Smooth muscle cell (in vitro differentiated cells): ENCODE measurements around the gene S100A14. TPM values are rescaled to one million over a fixed set of nuclear protein-coding genes. Genes with fewer than 3 reads are reported as not detected.

ENCODE experiments used
- DNase-seq: peaks from one replicate; lab custom pipeline; 2025; ENCODE audit not compliant: unreplicated experiment; lab: John Stamatoyannopoulos, UW
- H2AFZ ChIP-seq: fragments of 200-600 bp; sonication (generic); 2 replicates; pipeline ENCODE4 v1.6.0; 2016; ENCODE audit warnings: antibody characterized with exemption, low read depth, mild to moderate bottlenecking
- H3F3A ChIP-seq: fragments of 200-600 bp; sonication (generic); 2 replicates; pipeline ENCODE4 v1.6.0; 2017; ENCODE audit warnings: antibody characterized with exemption, low read depth
- H3K27ac ChIP-seq: fragments of 200-600 bp; sonication (generic); 2 replicates; pipeline ENCODE4 v1.5.1; 2016; ENCODE audit warnings: low read depth, mild to moderate bottlenecking
- H3K27me3 ChIP-seq: fragments of 200-600 bp; sonication (generic); 2 replicates; pipeline ENCODE4 v1.6.1; 2016; ENCODE audit warnings: low read depth, mild to moderate bottlenecking
- H3K36me3 ChIP-seq: fragments of 200-600 bp; sonication (generic); 2 replicates; pipeline ENCODE4 v1.5.1; 2016; ENCODE audit warnings: low read depth
- H3K4me1 ChIP-seq: fragments of 200-600 bp; sonication (generic); 2 replicates; pipeline ENCODE4 v1.5.1; 2016; ENCODE audit warnings: low read depth
- H3K4me2 ChIP-seq: fragments of 200-600 bp; sonication (generic); 2 replicates; pipeline ENCODE4 v1.6.0; 2016; ENCODE audit warnings: mild to moderate bottlenecking
- H3K4me3 ChIP-seq: fragments of 200-600 bp; sonication (generic); 2 replicates; pipeline ENCODE4 v1.5.1; 2016; ENCODE audit warnings: mild to moderate bottlenecking
- H3K79me2 ChIP-seq: fragments of 200-600 bp; sonication (generic); 2 replicates; pipeline ENCODE4 v1.6.0; 2016; ENCODE audit warnings: low read depth, mild to moderate bottlenecking
- H3K9ac ChIP-seq: fragments of 200-600 bp; sonication (generic); 2 replicates; pipeline ENCODE4 v1.6.0; 2016; ENCODE audit warnings: low read depth
- H3K9me3 ChIP-seq: fragments of 200-600 bp; sonication (generic); replicated peaks from 2 replicates; pipeline ENCODE4 v1.5.1; 2016; ENCODE audit warnings: low read depth
- H4K20me1 ChIP-seq: fragments of 200-600 bp; sonication (generic); 2 replicates; pipeline ENCODE4 v1.6.0; 2016; ENCODE audit warnings: low read depth
- WGBS: methylation state at CpG from one replicate; pipeline ENCODE4 v1.1.7; 2016; ENCODE audit warnings: low lambda C conversion rate; 5-methylcytosine and 5-hydroxymethylcytosine counted together
- polyA plus RNA-seq: library from polyadenylated mRNA; unstranded; fragments of >200 nt; fragmentation: Nextera tagmentation; extraction: Ambion mirVana; gene quantifications from 2 replicates; pipeline ENCODE4 v1.2.1, GENCODE V29; 2016
- total RNA-seq: library from RNA; depleted of rRNA; stranded (reverse); fragments of >200 nt; gene quantifications from 2 replicates; pipeline ENCODE4 v1.2.3, GENCODE V29; 2014
- TF ChIP-seq, protein P1 (sequence below): fragments of 200-600 bp; sonication (generic); IDR thresholded peaks from 2 replicates; pipeline ENCODE4 v1.5.1; 2017; ENCODE audit warnings: borderline replicate concordance, mild to moderate bottlenecking, antibody characterized with exemption; ENCODE audit not compliant: insufficient read depth, poor library complexity, severe bottlenecking

Gene S100A14
- total and polyA plus RNA-seq, 2 experiments from 2014 or later: 11.0 to 25.1 TPM

DNA sequence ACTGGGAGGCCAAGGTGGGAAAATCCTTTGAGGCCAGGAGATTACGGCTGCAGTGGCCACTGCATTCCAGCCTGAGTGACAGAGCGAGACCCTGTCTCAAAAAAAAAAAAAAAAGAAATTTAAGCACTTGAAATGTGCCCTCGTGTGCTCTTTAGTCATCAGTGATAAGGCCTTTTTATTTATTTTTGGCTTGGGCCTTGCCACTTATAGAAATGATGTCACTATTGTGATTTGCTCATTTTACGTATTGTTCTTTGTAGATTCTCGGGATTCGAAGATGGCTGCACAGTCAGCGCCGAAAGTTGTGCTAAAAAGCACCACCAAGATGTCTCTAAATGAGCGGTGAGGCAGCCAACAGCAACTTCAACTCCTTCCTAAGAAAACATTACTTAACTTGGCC is 20.2 kb upstream of the S100A14 start:
- Histone ChIP-seq H2AFZ (no peak overlapping the region), H3K4me2 (peak overlapping the region; percentile 92), H4K20me1 (peaks cover 69% of the 10 kb centered on the region), H3K4me3 (no peak overlapping the region), H3K79me2 (peaks cover 65% of the 10 kb centered on the region), H3K9me3 (no peaks in the 10 kb centered on the region), H3K27ac (peak overlapping the region; percentile 31), H3K36me3 (peaks cover 18% of the 10 kb centered on the region), H3K27me3 (no peaks in the 10 kb centered on the region), H3F3A (peaks cover 23% of the 10 kb centered on the region), H3K9ac (no peak overlapping the region), H3K4me1 (peaks cover 12% of the 10 kb centered on the region)
- WGBS: 86% methylated on average over 9 of the region's 9 CpGs
- TF ChIP-seq, protein P1, sequence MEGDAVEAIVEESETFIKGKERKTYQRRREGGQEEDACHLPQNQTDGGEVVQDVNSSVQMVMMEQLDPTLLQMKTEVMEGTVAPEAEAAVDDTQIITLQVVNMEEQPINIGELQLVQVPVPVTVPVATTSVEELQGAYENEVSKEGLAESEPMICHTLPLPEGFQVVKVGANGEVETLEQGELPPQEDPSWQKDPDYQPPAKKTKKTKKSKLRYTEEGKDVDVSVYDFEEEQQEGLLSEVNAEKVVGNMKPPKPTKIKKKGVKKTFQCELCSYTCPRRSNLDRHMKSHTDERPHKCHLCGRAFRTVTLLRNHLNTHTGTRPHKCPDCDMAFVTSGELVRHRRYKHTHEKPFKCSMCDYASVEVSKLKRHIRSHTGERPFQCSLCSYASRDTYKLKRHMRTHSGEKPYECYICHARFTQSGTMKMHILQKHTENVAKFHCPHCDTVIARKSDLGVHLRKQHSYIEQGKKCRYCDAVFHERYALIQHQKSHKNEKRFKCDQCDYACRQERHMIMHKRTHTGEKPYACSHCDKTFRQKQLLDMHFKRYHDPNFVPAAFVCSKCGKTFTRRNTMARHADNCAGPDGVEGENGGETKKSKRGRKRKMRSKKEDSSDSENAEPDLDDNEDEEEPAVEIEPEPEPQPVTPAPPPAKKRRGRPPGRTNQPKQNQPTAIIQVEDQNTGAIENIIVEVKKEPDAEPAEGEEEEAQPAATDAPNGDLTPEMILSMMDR: no peak
- no peak for DNase-seq

DNA sequence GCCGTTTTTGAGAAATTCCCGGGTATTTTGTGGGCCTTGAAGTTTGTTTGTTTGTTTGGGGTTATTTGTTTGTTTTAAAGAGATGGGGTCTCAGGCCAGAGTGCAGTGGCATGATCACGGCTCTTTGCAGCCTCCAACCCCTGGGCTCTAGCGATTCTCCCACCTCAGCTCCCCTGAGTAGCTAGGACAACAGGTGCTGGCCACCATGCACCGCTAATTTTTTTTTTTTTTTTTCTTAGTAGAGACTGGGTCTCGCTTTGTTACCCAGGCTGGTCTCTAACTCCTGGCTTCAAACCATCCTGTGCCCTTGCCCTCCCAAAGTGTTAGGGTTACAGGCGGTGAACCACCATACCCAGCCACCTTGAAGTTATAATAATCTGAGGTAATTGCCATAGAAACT is 19.7 kb upstream of the S100A14 start:
- H3K79me2 ChIP-seq: peaks cover 61% of the 10 kb centered on the region
- H3K9ac ChIP-seq: no peak overlapping the region
- peaks cover 64% of the 10 kb centered on the region for H4K20me1 ChIP-seq
- H3K36me3 ChIP-seq: peaks cover 16% of the 10 kb centered on the region
- H3K27me3 ChIP-seq: no peaks in the 10 kb centered on the region
- peak overlapping the region; percentile 42 for H3K27ac ChIP-seq
- H3K9me3 ChIP-seq: no peaks in the 10 kb centered on the region
- H3F3A ChIP-seq: peaks cover 19% of the 10 kb centered on the region
- WGBS: 96% methylated on average over 7 of the region's 7 CpGs
- H3K4me2 ChIP-seq: peak overlapping the region; percentile 92
- peak overlapping the region; percentile 95 for H3K4me3 ChIP-seq
- TF ChIP-seq, protein P1: no peak
- H3K4me1 ChIP-seq: peaks cover 12% of the 10 kb centered on the region
- no peak overlapping the region for H2AFZ ChIP-seq
- no peak for DNase-seq

DNA sequence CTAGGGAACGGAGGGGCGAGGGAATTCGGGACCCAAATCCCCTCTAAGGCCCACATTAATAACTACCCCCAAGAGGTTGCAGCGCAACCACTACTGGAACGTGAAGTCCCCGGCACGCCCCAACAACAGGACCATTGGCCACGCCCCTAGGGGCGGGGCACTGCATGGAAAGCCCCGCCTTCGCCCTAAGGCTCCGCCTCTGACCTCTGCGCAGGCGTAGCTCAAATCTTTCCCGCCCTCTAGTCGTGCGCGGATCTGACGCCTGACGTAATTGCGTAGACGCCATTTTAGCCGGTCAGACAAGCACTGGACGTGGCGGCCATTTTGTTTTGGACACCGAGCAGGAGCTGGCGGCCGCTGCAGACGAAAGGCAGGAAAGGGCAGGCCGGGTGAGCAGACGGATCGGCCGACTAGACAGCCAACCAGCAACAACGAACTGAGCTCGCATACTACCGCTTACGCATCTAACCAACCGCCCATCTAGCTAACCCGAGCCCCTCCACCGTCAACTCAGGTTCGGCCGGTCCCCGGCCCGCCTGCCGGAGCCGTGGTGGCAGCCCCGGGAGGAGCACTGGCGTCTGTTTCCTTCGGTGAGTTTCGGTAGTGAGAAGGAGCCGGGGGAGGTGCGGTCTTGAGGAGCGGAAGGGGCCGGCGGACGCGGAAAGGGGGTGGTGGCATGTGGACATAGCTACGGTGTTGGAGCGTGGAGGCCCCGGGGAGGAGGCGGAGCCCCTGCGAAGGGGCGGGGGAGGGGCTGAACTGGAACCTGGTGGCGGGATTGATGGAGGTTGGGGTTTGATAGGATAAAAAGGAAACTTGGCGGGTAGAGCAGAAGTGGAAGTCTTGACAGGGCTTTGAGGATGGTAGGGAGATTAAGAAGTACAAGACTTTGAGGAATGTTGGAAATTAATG is 17.9 kb upstream of the S100A14 start, which contains the start of gene CHTOP:
TSS of gene CHTOP (plus strand) at position 313 of the 912 bp plus-strand sequence. CDS start 2,523 bp downstream, outside the sequence.
- DNase-seq: peak; percentile 89
- WGBS: 3% methylated on average over 58 of the region's 65 CpGs
- Histone ChIP-seq H3K4me2 (peak within 1 kb of the TSS; percentile 92), H3K4me1 (peaks cover 20% of the 10 kb centered on the region), H3K4me3 (peak within 1 kb of the TSS; percentile 95), H3K27ac (peak within 1 kb of the TSS; percentile 100), H3K27me3 (no peaks in the 10 kb centered on the region), H3K36me3 (peaks cover 16% of the 10 kb centered on the region), H3F3A (peaks cover 9% of the 10 kb centered on the region), H4K20me1 (peaks cover 45% of the 10 kb centered on the region), H2AFZ (no peak within 1 kb of the TSS), H3K9ac (peak within 1 kb of the TSS; percentile 100), H3K9me3 (no peaks in the 10 kb centered on the region), H3K79me2 (peaks cover 47% of the 10 kb centered on the region)
- TF ChIP-seq, protein P1: peak; percentile 4
